ENCODE results near the gene SNX18. TPM values are rescaled to one million over a fixed set of nuclear protein-coding genes. Genes with fewer than 3 reads are reported as not detected.

SNX18 gene
- total and polyA plus RNA-seq, 2 donors (not counting 1 experiment from before 2014, with no cell fraction given): 10.6 to 31.6 TPM

- ChIA-PET CTCF (interaction anchor here (0.9 to 6.8 kb wide), 3 partner anchors 132 to 353 kb away, joined by 3 to 258 read pairs (median 5); no protein-coding TSS in a partner anchor), POLR2A (no interaction called here)
- TF ChIP-seq, protein P1, sequence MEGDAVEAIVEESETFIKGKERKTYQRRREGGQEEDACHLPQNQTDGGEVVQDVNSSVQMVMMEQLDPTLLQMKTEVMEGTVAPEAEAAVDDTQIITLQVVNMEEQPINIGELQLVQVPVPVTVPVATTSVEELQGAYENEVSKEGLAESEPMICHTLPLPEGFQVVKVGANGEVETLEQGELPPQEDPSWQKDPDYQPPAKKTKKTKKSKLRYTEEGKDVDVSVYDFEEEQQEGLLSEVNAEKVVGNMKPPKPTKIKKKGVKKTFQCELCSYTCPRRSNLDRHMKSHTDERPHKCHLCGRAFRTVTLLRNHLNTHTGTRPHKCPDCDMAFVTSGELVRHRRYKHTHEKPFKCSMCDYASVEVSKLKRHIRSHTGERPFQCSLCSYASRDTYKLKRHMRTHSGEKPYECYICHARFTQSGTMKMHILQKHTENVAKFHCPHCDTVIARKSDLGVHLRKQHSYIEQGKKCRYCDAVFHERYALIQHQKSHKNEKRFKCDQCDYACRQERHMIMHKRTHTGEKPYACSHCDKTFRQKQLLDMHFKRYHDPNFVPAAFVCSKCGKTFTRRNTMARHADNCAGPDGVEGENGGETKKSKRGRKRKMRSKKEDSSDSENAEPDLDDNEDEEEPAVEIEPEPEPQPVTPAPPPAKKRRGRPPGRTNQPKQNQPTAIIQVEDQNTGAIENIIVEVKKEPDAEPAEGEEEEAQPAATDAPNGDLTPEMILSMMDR (IDR thresholded peaks at IDR 0.05): no peak
- no peak for TF ChIP-seq EZH2 (IDR thresholded peaks at IDR 0.05; ENCODE audit: borderline replicate concordance, insufficient read depth, low read depth, low read length, poor library complexity, severe bottlenecking)
- H3K9me3 Mint-ChIP-seq (ENCODE audit: insufficient read depth): no peaks in the 10 kb centered on the region
- H3K27me3 Mint-ChIP-seq: peaks cover 6% of the 10 kb centered on the region
- DNase-seq: no peak
- no peak overlapping the region for H3K27ac ChIP-seq (ENCODE audit: low read length in 2 of 2)
- H3K4me1 ChIP-seq (ENCODE audit: control insufficient read depth in 2 of 2, insufficient read depth in 2 of 2, low read length in 2 of 2): peaks cover 12 to 16% of the 10 kb centered on the region in 2 donors
- H3K4me3 ChIP-seq (ENCODE audit: control extremely low read depth in 1 of 5, extremely low read depth in 1 of 5, insufficient read depth in 1 of 5, low read depth in 2 of 5, low read length in 4 of 5): no peak overlapping the region
- H3K79me2 ChIP-seq (ENCODE audit: control insufficient read depth, insufficient read depth, low read length): peaks cover 17% of the 10 kb centered on the region
- H3K4me3 Mint-ChIP-seq: no peak overlapping the region
- H3K27ac Mint-ChIP-seq: no peak overlapping the region
- peaks cover 0 to 3% (median 0%) of the 10 kb centered on the region in 4 experiments for H3K27me3 ChIP-seq (replicated peaks in 1 of 4; ENCODE audit: control extremely low read depth in 1 of 4, control insufficient read depth in 3 of 4, insufficient read depth in 4 of 4, low read length in 3 of 4)
- no peak overlapping the region for H3K4me2 ChIP-seq (replicated peaks; ENCODE audit: low read depth, low read length, poor library complexity, severe bottlenecking)
- ATAC-seq (ENCODE audit: low read depth): no peak
- H4K20me1 ChIP-seq (ENCODE audit: control insufficient read depth, insufficient read depth, low read length, poor library complexity, severe bottlenecking): peaks cover 15% of the 10 kb centered on the region
- peaks cover 16% of the 10 kb centered on the region for H3K4me1 Mint-ChIP-seq
- H3K36me3 ChIP-seq (replicated peaks in 1 of 2; ENCODE audit: control extremely low read depth in 1 of 2, control insufficient read depth in 1 of 2, extremely low read depth in 1 of 2, insufficient read depth in 2 of 2, low read length in 1 of 2): no peaks in the 10 kb centered on the region
- no peak overlapping the region for H3K9ac ChIP-seq (ENCODE audit: low read length)
- H3K9me3 ChIP-seq (ENCODE audit: control extremely low read depth in 1 of 3, control insufficient read depth in 2 of 3, insufficient read depth in 1 of 3, low read length in 2 of 3): no peaks in the 10 kb centered on the region
- no CpG with 5 or more reads among the region's 4 CpGs for WGBS (ENCODE audit: insufficient coverage)
- intact Hi-C loops (cut with micrococcal nuclease): no loop called here
- no peak overlapping the region for H2AFZ ChIP-seq (ENCODE audit: insufficient read depth, low read depth, low read length, poor library complexity, severe bottlenecking)
Measured at GRCh38 chr5:54514291-54514690, 3.3 kb upstream of the SNX18 start.

- Histone ChIP-seq H3K4me3 (ENCODE audit: control extremely low read depth in 1 of 5, extremely low read depth in 1 of 5, insufficient read depth in 1 of 5, low read depth in 2 of 5, low read length in 4 of 5) (no peak overlapping the region), H3K27ac (ENCODE audit: low read length in 2 of 2) (no peak overlapping the region), H4K20me1 (ENCODE audit: control insufficient read depth, insufficient read depth, low read length, poor library complexity, severe bottlenecking) (peaks cover 22% of the 10 kb centered on the region), H3K4me1 (ENCODE audit: control insufficient read depth in 2 of 2, insufficient read depth in 2 of 2, low read length in 2 of 2) (peaks cover 13 to 23% of the 10 kb centered on the region in 2 donors), H3K4me2 (replicated peaks; ENCODE audit: low read depth, low read length, poor library complexity, severe bottlenecking) (no peak overlapping the region), H3K9me3 (ENCODE audit: control extremely low read depth in 1 of 3, control insufficient read depth in 2 of 3, insufficient read depth in 1 of 3, low read length in 2 of 3) (no peaks in the 10 kb centered on the region), H3K36me3 (replicated peaks in 1 of 2; ENCODE audit: control extremely low read depth in 1 of 2, control insufficient read depth in 1 of 2, extremely low read depth in 1 of 2, insufficient read depth in 2 of 2, low read length in 1 of 2) (no peaks in the 10 kb centered on the region), H3K79me2 (ENCODE audit: control insufficient read depth, insufficient read depth, low read length) (peaks cover 24% of the 10 kb centered on the region), H3K9ac (ENCODE audit: low read length) (no peak overlapping the region), H2AFZ (ENCODE audit: insufficient read depth, low read depth, low read length, poor library complexity, severe bottlenecking) (no peak overlapping the region), H3K27me3 (replicated peaks in 1 of 4; ENCODE audit: control extremely low read depth in 1 of 4, control insufficient read depth in 3 of 4, insufficient read depth in 4 of 4, low read length in 3 of 4) (no peaks in the 10 kb centered on the region)
- WGBS (ENCODE audit: insufficient coverage): 100% methylated on average over 7 of the region's 8 CpGs
- ChIA-PET POLR2A (no interaction called here), CTCF (interaction anchor here (0.9 to 6.8 kb wide), 3 partner anchors 131 to 352 kb away, joined by 3 to 258 read pairs (median 5); no protein-coding TSS in a partner anchor)
- Mint-ChIP-seq H3K27me3 (no peaks in the 10 kb centered on the region), H3K4me3 (no peak overlapping the region), H3K27ac (no peak overlapping the region), H3K4me1 (peaks cover 22% of the 10 kb centered on the region), H3K9me3 (ENCODE audit: insufficient read depth) (no peaks in the 10 kb centered on the region)
- ATAC-seq (ENCODE audit: low read depth) (no peak), DNase-seq (no peak)
- no peak for TF ChIP-seq EZH2 (IDR thresholded peaks at IDR 0.05; ENCODE audit: borderline replicate concordance, insufficient read depth, low read depth, low read length, poor library complexity, severe bottlenecking)
- TF ChIP-seq, protein P1 (IDR thresholded peaks at IDR 0.05): no peak
- intact Hi-C loops (cut with micrococcal nuclease): loop anchor here (5.0 kb wide), 1 partner anchor 157 kb away; no protein-coding TSS in a partner anchor
Measured at GRCh38 chr5:54514841-54515432, 2.6 kb upstream of the SNX18 start.
